Activated naive CD4-positive, alpha-beta T cell treated with anti-CD3 and anti-CD28 coated beads, Interleukin-2, amount 50 U/mL, for 72 hours (primary cell): ENCODE results near the gene KREMEN2. TPM values are rescaled to one million over a fixed set of nuclear protein-coding genes. Genes with fewer than 3 reads are reported as not detected.
"Not testable (repeated sequence)": the region's sequence is repeated elsewhere in the genome, so short reads cannot be mapped to it uniquely, and the experiment has no call there.

Experiments
- ATAC-seq, 2 donors: fragments of 150-1000 bp; cut with Tn5 transposase; 2 replicates each; pipeline ENCODE4 v1.10.0; 2021; ENCODE audit warnings: mild to moderate bottlenecking in 2 of 2, moderate library complexity in 2 of 2
- DNase-seq, 2 donors: peaks; one replicate each; pipeline ENCODE4 v3.0.0; 2021 to 2022; ENCODE audit warnings: low spot score in 2 of 2
- H3K27ac Mint-ChIP-seq, 2 donors: one replicate each; pipeline ENCODE4 v1.8.0; 2022; ENCODE audit warnings: mild to moderate bottlenecking in 2 of 2, mixed read lengths in 2 of 2
- H3K36me3 Mint-ChIP-seq, 2 donors: one replicate each; pipeline ENCODE4 v1.8.0; 2022; ENCODE audit warnings: mixed read lengths in 2 of 2
- H3K9me3 Mint-ChIP-seq, 2 donors: one replicate each; pipeline ENCODE4 v1.8.0; 2022; ENCODE audit warnings: mixed read lengths in 2 of 2
- total RNA-seq, 2 donors: library from RNA; stranded (reverse); gene quantifications; one replicate each; pipeline ENCODE4 v1.2.3, GENCODE V29; 2022

KREMEN2 gene
- total RNA-seq, 2 donors from 2014 or later: not detected

DNA sequence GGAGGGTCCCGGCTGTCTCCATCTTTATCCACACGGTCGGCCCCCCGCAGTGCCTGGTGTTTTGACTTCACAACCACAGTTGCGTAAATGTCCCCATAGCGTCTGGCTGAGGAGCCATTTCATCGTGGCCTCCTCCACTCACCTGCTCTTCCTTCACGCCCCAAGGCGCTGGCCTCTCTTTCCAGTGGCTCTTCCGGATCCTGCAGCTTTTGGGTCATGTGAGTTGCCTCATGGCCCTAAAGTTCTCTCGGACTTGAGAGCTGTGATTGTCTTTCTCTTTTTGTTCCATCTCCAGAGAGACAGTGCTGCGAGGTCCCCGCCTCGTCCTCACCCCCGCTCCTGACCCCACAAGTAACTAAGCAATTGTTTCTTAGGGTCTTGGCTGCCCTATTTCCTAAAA is 29.6 kb upstream of the KREMEN2 start:
- DNase-seq (no peak), ATAC-seq (no peak)
- Mint-ChIP-seq H3K27ac (peak overlapping the region; percentile 7 to 53), H3K9me3 (no peaks in the 10 kb centered on the region), H3K36me3 (no peaks in the 10 kb centered on the region)

GRCh38 chr16:2936436-2937011 is 27.6 kb upstream of the KREMEN2 start:
- no peak overlapping the region for H3K27ac Mint-ChIP-seq
- H3K9me3 Mint-ChIP-seq: no peaks in the 10 kb centered on the region
- H3K36me3 Mint-ChIP-seq: no peaks in the 10 kb centered on the region
- no peak for DNase-seq
- no peak for ATAC-seq

GRCh38 chr16:2937170-2937569 is 26.9 kb upstream of the KREMEN2 start:
- H3K9me3 Mint-ChIP-seq: no peaks in the 10 kb centered on the region
- no peaks in the 10 kb centered on the region for H3K36me3 Mint-ChIP-seq
- DNase-seq: no peak
- ATAC-seq: no peak
- no peak overlapping the region for H3K27ac Mint-ChIP-seq

DNA sequence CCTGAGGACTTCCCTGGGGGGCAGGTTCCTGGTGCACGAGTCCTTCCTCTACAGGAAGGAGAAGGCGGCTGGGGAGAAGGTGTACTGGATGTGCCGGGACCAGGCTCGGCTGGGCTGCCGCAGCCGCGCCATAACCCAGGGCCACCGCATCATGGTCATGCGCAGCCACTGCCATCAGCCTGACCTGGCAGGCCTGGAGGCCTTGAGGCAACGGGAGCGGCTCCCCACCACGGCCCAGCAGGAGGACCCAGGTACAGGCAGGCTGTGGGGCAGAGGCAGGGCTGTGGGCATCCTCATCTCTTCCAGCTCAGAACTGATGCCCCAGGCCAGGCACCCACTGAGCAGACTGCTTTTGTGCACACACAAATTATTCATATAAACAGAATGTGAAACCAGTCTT is 25.9 kb upstream of the KREMEN2 start:
- ATAC-seq: no peak
- no peaks in the 10 kb centered on the region for H3K9me3 Mint-ChIP-seq
- no peak for DNase-seq
- H3K27ac Mint-ChIP-seq: no peak overlapping the region
- no peaks in the 10 kb centered on the region for H3K36me3 Mint-ChIP-seq

GRCh38 chr16:2939968-2940367 is 24.1 kb upstream of the KREMEN2 start:
- ATAC-seq: no peak
- Mint-ChIP-seq H3K27ac (no peak overlapping the region), H3K9me3 (no peaks in the 10 kb centered on the region), H3K36me3 (no peaks in the 10 kb centered on the region)
- DNase-seq: no peak

GRCh38 chr16:2942045-2942444 is 22.0 kb upstream of the KREMEN2 start:
- ATAC-seq (no peak), DNase-seq (no peak)
- Mint-ChIP-seq H3K9me3 (no peaks in the 10 kb centered on the region), H3K36me3 (no peaks in the 10 kb centered on the region), H3K27ac (no peak overlapping the region)

- H3K9me3 Mint-ChIP-seq, DNase-seq, ATAC-seq, H3K27ac Mint-ChIP-seq, H3K36me3 Mint-ChIP-seq: not testable (repeated sequence)
These were observed 20.4 kb upstream of the KREMEN2 start for GRCh38 chr16:2943716-2944115.

- Mint-ChIP-seq H3K9me3 (no peaks in the 10 kb centered on the region), H3K36me3 (peaks cover 0 to 6% of the 10 kb centered on the region in 2 donors), H3K27ac (no peak overlapping the region)
- no peak for DNase-seq
- ATAC-seq: no peak
These were observed 17.4 kb upstream of the KREMEN2 start for GRCh38 chr16:2946649-2947048.

GRCh38 chr16:2948807-2949704 is 15.0 kb upstream of the KREMEN2 start:
- no peak for DNase-seq
- Mint-ChIP-seq H3K27ac (no peak overlapping the region), H3K36me3 (peaks cover 0 to 6% of the 10 kb centered on the region in 2 donors), H3K9me3 (no peaks in the 10 kb centered on the region)
- ATAC-seq: no peak

DNA sequence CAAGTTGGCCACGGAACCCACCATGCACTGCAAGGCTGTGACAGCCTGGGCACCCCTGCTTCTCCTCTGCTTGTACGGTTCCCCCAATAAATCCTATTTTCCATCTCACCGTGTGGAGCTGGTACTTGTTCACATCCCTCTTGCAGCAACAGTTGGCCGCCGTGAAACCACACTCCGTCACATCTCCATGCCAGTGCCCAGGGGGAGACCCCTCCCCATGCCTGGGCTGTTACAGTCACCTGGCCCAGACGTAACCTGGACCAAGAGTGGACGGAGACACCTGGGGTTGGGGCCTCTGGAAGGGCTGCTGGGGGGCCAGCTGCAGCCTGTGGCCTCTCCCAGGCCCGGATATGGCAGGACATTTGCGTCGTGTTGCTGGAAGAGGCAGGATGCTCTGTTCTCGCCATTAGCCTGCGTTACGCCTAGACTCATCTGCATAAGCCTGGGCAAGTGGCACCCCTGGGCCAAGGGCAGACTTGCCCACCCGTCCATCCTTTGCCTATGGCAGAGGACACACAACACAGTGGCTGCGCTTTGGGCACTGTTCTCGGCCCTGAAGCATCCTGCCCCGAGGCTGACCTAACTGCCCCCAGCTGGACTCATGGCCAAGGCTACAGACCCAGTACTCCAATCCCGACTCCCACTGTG is 14.2 kb upstream of the KREMEN2 start:
- ATAC-seq: no peak
- H3K36me3 Mint-ChIP-seq: peaks cover 0 to 6% of the 10 kb centered on the region in 2 donors

GRCh38 chr16:2950353-2950724 is 13.7 kb upstream of the KREMEN2 start:
- Mint-ChIP-seq H3K27ac (no peak overlapping the region), H3K9me3 (no peaks in the 10 kb centered on the region), H3K36me3 (peaks cover 0 to 6% of the 10 kb centered on the region in 2 donors)
- ATAC-seq (no peak), DNase-seq (no peak)

More for the DNA sequence above, 14.2 kb upstream of the KREMEN2 start:
- H3K27ac Mint-ChIP-seq: no peak overlapping the region
- no peaks in the 10 kb centered on the region for H3K9me3 Mint-ChIP-seq
- no peak for DNase-seq

DNA sequence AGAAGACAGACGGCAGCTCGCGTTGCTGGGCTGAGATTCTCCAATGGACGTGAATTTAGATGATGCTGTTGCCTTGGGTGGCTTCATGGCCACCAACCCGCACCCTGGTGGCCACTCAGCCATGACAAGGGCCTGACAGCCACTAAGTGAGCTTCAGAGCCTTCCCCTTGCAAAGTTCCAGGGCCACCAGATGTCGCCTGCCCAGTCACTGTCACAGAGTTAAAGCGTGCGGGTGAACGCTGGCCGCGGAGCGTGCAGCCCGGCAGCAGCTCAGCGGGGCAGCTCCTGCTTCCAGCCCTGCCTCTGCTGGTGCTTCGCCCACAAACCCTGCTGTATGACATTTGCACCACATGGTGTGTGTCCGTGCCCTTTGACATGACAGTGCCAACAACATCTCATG is 13.3 kb upstream of the KREMEN2 start:
- no peak for DNase-seq
- ATAC-seq: no peak
- H3K27ac Mint-ChIP-seq: no peak overlapping the region
- H3K36me3 Mint-ChIP-seq: peaks cover 0 to 6% of the 10 kb centered on the region in 2 donors
- H3K9me3 Mint-ChIP-seq: no peaks in the 10 kb centered on the region

DNA sequence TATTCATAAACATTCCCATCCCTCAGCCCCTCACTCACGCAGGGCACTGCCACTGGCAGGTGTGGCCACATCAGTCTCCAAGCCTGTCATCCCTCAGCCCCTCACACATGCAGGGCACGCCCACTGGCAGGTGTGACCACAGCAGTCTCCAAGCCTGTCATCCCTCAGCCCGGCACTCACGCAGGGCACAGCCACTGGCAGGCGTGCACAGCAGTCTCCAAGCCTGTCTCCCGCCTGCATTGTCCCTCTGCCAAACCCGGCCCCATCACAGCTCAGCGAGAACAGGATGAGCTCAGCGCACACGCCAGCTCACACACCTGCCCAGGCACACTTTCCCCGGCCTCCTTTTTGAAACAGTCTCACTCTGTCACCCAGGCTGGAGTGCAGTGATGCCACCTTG is 11.4 kb upstream of the KREMEN2 start:
- Mint-ChIP-seq H3K27ac (peak overlapping the region in 1 of 2 donors; percentile 65), H3K36me3 (peaks cover 0 to 6% of the 10 kb centered on the region in 2 donors), H3K9me3 (no peaks in the 10 kb centered on the region)
- no peak for DNase-seq
- ATAC-seq: peak in 1 of 2 donors; percentile 20

DNA sequence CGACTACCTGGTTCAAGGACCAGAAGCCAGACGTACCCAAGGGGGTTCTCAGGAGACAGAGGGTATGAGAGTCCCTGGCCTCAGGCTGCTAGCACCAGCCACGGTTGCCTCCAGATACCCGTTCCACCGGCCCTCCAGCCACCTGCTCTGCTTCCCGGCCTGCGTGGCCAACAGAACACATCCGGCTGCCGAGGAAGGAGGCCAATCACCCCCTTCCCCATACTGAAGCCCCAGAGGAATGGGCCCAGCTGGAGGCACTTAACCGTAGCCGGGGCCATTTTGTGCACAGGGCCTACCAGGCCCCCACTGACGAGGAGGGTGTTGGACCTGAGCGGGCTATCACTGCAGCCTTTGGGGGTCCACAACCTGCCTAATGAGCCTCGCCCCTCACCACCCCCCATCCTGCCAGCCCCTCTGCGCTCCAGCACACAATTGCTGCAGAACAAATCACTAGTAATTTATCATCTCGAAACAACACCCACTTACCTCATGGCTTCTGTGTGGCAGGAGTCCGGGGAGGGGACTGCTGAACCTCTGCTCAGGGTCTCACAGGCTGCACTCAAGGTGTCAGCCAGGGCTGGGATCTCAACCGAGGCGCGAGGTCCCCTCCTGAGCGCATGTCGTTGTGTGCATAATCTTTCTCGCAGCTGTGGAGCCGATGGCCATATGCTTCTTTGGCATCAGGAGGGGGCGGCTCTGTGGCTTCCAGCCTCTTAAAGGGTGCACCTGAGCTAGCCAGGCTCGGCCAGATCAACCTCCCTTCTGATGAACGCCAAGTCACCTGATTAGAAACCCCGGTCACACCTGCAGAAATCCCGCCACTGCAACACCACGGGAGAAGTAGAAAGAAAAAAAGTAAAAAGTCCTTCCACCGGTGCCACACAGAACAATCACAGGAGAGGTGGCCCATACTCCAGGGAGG is 10.1 kb upstream of the KREMEN2 start:
- Mint-ChIP-seq H3K36me3 (peaks cover 0 to 4% of the 10 kb centered on the region in 2 donors), H3K27ac (no peak overlapping the region), H3K9me3 (no peaks in the 10 kb centered on the region)
- ATAC-seq (no peak), DNase-seq (no peak)

- no peaks in the 10 kb centered on the region for H3K9me3 Mint-ChIP-seq
- no peak overlapping the region for H3K27ac Mint-ChIP-seq
- no peaks in the 10 kb centered on the region for H3K36me3 Mint-ChIP-seq
- ATAC-seq: no peak
- no peak for DNase-seq
These were observed 9.3 kb upstream of the KREMEN2 start for GRCh38 chr16:2954656-2955381.

GRCh38 chr16:2955438-2955778 is 8.7 kb upstream of the KREMEN2 start:
- no peaks in the 10 kb centered on the region for H3K36me3 Mint-ChIP-seq
- no peak overlapping the region for H3K27ac Mint-ChIP-seq
- no peaks in the 10 kb centered on the region for H3K9me3 Mint-ChIP-seq
- DNase-seq (no peak), ATAC-seq (no peak)
